Mammary epithelial cell (primary cell): ENCODE results near the gene PBOV1.

Experiments
- EZH2 ChIP-seq: IDR thresholded peaks from 2 replicates; pipeline ENCODE4 v1.6.1; 2012; ENCODE audit warnings: low read length, inconsistent platforms, borderline replicate concordance
- TF ChIP-seq, protein P1 (sequence below), 2 donors: IDR thresholded peaks in 1 of 2; conservative IDR thresholded peaks in 1 of 2; 2 replicates each; pipeline ENCODE4 v1.5.1; 2011 to 2012; ENCODE audit warnings: inconsistent platforms in 2 of 2, low read length in 2 of 2, mild to moderate bottlenecking in 2 of 2, control low read depth in 1 of 2, low read depth in 1 of 2; ENCODE audit not compliant: insufficient read depth in 1 of 2; ENCODE audit errors: extremely low read depth in 1 of 2

DNA sequence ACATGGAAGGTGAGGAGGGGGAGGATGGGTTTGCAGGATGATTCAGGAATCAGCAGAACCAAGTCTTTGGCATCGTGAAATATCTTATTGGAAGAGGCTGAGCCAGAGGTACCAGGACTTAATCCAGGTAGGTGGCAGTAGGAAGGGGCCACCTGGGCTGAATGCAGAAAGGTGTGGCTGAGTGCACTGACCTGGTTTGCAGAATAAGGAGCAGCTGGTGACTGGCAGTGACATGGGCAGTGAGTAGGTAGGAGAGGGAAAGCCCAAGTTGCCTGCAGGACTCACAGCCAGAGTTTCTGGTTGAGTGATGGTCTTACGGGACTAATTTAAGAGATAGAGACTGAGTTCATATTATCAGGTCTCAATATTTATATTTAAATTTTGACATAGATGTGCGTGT is 1.1 kb upstream of the PBOV1 start:
- TF ChIP-seq, protein P1, sequence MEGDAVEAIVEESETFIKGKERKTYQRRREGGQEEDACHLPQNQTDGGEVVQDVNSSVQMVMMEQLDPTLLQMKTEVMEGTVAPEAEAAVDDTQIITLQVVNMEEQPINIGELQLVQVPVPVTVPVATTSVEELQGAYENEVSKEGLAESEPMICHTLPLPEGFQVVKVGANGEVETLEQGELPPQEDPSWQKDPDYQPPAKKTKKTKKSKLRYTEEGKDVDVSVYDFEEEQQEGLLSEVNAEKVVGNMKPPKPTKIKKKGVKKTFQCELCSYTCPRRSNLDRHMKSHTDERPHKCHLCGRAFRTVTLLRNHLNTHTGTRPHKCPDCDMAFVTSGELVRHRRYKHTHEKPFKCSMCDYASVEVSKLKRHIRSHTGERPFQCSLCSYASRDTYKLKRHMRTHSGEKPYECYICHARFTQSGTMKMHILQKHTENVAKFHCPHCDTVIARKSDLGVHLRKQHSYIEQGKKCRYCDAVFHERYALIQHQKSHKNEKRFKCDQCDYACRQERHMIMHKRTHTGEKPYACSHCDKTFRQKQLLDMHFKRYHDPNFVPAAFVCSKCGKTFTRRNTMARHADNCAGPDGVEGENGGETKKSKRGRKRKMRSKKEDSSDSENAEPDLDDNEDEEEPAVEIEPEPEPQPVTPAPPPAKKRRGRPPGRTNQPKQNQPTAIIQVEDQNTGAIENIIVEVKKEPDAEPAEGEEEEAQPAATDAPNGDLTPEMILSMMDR (conservative IDR thresholded peaks at IDR 0.05 in 1 of 2, IDR thresholded peaks at IDR 0.05 in 1 of 2; ENCODE audit: extremely low read depth in 1 of 2, insufficient read depth in 1 of 2, low read depth in 1 of 2, low read length in 2 of 2), result no peak
- TF ChIP-seq EZH2, result no peak
